LNCAP (cell line): ENCODE results near the gene GOLGA7B.

ENCODE experiments used
- TF ChIP-seq, protein P1 (sequence below): fragments of 450-650 bp; IDR thresholded peaks from 2 replicates; pipeline ENCODE4 v1.5.1; 2017; ENCODE audit warnings: mild to moderate bottlenecking

Gene GOLGA7B

DNA sequence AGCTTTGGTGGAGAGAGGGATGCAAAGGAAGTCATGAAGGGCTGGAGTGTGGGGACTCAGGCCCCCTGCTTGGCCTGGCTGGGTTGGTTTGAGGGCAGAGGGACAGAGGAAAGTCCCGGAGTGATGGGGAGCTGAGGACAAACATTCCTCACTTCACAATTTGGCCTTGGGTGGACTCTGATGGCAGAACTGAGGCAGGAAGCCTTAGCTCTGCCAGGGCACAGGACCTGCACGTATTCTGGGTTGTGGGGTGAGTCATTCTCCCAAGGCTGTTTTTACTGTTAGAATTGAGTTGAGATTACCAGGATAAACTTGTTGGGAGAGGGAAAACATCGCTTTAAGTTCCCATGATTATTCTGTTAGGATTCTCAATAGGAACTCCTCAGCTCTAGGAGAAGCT, 2.6 kb downstream of the GOLGA7B start:
- TF ChIP-seq, protein P1, sequence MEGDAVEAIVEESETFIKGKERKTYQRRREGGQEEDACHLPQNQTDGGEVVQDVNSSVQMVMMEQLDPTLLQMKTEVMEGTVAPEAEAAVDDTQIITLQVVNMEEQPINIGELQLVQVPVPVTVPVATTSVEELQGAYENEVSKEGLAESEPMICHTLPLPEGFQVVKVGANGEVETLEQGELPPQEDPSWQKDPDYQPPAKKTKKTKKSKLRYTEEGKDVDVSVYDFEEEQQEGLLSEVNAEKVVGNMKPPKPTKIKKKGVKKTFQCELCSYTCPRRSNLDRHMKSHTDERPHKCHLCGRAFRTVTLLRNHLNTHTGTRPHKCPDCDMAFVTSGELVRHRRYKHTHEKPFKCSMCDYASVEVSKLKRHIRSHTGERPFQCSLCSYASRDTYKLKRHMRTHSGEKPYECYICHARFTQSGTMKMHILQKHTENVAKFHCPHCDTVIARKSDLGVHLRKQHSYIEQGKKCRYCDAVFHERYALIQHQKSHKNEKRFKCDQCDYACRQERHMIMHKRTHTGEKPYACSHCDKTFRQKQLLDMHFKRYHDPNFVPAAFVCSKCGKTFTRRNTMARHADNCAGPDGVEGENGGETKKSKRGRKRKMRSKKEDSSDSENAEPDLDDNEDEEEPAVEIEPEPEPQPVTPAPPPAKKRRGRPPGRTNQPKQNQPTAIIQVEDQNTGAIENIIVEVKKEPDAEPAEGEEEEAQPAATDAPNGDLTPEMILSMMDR = no peak

DNA sequence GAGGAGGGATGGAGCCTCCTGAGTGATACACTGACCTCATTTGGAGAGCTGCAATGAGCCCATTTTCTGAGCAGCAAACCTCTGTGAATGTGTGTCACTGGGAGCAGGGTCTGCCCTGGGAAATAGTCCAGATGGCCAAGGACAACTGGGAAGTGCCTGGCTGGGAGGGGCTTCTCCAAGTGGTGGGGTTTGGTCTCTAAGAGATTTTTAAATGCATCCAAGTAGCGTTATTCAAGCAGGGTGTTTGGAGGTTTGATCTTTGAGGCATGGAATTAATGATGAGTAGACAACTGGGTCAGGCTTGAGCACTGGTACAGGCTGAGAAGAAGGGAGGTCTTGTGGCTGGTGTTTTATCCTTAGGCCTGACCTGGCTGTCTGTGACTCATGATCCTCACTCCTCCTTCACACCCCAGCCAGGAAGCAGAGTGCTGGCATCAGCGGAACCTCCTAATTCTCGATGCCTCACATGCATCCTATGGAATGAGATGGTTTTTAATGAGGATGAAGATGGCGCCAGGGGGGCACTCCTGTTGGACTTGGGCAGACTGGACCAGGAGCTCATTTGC, 3.3 kb downstream of the GOLGA7B start:
- TF ChIP-seq, protein P1 = no peak

DNA sequence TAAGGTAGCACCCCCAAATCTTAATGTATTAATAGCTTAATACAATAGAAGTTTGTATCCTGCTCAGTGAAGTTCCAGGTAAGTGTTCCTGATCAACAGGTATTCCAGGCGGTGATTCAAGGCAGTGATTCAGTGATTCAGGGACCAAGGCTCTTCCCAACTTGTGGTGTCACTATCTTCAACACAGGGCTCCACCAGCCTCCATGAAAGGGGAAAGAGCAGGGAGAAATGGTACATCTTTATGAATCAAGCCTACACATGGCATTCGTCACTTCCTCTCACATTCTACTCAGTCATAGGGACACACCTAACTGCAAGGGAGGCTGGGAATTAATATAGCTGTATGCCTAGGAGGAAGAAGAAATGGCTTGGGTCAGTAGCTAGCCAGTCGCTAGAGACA, 5.1 kb downstream of the GOLGA7B start:
- TF ChIP-seq, protein P1 = no peak

DNA sequence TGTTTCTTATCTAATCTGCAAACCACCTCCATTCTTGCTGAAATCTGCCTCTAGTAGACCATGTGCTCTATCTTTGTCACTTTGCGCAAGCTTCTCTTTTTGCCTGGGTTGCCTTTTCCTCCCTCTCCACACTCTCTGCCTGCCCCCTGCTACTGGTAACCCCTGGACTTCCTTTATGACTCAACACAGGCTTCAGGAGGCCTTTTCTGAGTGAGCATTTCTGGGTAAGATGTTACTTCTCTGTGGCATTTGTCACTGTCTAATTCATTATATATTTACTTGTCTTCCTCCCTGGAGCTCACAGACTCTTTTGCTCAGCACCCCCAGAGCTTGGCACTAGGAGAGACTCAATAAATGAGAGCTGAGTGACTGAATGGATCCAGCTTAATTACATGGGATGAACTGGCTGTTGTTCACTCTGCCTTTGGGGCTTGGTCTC, 8.4 kb downstream of the GOLGA7B start:
- TF ChIP-seq, protein P1 = no peak

DNA sequence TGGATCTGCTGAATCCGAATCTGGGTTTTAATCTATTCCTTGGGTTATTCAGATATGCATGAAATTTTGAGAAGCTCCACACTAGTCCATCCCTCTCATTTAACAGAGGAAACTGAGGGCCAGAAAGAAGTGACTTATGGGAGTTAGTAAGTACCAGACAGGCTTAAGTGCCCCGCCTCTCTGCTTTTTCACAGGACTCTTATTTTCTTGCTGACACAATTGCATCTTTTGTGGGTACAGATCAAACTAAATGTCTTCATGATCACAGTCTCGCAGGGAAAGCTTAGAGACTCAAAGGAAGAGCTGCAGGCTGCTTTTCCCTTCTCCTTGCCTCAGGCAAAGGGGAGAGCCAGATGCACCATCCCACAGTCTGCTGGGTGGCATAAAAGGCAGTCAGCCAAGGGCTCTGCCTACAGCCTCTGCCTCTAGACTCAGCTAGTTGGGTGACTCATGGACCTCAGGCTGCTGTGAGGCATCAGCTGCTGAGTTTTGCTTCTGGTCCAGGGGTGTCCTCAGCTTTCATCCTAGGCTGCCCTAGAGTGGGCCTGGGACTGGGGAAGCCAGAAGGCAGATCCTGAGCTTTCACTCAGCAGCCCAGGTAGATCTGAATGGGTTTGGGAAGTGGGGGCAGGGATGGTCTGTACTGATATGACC, 11.6 kb downstream of the GOLGA7B start:
- TF ChIP-seq, protein P1 = no peak

DNA sequence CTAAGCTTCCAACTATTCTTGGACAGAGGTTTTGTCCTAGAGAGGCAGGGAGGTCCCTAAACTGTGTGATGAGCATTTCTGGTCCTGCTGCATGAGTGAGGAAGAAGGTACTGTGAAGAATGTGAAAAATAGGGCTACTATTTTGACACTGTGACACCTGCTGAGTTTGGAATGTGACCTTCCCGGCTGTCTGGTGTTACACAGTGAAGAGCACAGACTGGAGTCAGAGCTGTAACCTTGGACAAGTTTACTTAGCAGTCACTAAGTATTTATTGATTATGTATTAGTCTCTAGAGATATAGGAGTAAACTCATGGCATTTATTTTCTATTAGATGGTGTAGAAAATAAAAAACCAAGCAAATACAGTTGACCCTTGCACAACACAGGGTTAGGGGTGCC, 12.3 kb downstream of the GOLGA7B start:
- TF ChIP-seq, protein P1 = no peak

DNA sequence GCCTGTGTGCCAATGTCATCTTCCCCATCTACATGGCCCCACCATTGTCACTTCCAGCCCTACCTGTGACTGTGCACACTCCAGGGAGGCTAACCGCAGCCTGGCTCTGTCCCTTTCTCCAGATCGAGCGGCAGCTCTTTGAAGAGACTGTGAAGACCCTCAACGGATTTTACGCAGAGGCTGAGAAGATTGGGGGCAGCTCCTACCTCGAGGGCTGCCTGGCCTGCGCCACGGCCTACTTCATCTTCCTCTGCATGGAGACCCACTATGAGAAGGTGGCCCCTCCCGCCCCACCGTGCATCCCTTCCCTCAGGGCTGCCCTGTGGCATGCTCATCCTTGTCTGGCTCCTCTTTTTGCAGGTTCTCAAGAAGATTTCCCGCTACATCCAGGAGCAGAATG, 14.2 kb downstream of the GOLGA7B start:
- TF ChIP-seq, protein P1 = no peak
